K562 (cell line): ENCODE measurements around the gene DNAJB13. TPM values are rescaled to one million over a fixed set of nuclear protein-coding genes. Genes with fewer than 3 reads are reported as not detected.

Experiments
- ATF4 ChIP-seq: fragments of 450-650 bp; formaldehyde crosslinking; IDR thresholded peaks from 2 replicates; pipeline ENCODE4 v1.4.0; 2022; ENCODE audit warnings: mild to moderate bottlenecking, moderate library complexity
- ELF1 ChIP-seq: fragments of 200-800 bp; sonication (Bioruptor generic); IDR thresholded peaks from 2 replicates; pipeline ENCODE4 v1.6.1; 2016; ENCODE audit warnings: missing genetic modification characterization, missing compliant biosample characterization
- HLTF ChIP-seq: fragments of 450-650 bp; IDR thresholded peaks from 2 replicates; pipeline ENCODE4 v1.6.1; 2016
- MCM3 ChIP-seq: fragments of 450-650 bp; IDR thresholded peaks from 2 replicates; pipeline ENCODE4 v1.6.1; 2016
- MEIS2 ChIP-seq: fragments of 450-650 bp; IDR thresholded peaks from 2 replicates; pipeline ENCODE4 v1.6.1; 2014; ENCODE audit warnings: mild to moderate bottlenecking; ENCODE audit not compliant: partially characterized antibody
- MGA ChIP-seq: fragments of 450-650 bp; IDR thresholded peaks from 2 replicates; pipeline ENCODE4 v1.6.1; 2016; ENCODE audit warnings: mild to moderate bottlenecking, moderate library complexity
- MTA3 ChIP-seq: fragments of 450-650 bp; formaldehyde crosslinking; IDR thresholded peaks from 2 replicates; pipeline ENCODE4 v1.6.1; 2017; ENCODE audit warnings: mild to moderate bottlenecking, borderline replicate concordance
- POLR2A ChIP-seq: fragments of 450-650 bp; conservative IDR thresholded peaks from 2 replicates; pipeline ENCODE4 v1.6.1; 2016
- SMARCA4 ChIP-seq: fragments of 450-650 bp; IDR thresholded peaks from 2 replicates; pipeline ENCODE4 v1.6.1; 2016
- SP2 ChIP-seq: IDR thresholded peaks from 2 replicates; pipeline ENCODE4 v1.6.1; 2011; ENCODE audit warnings: mild to moderate bottlenecking, low read depth, low read length, moderate library complexity; ENCODE audit not compliant: poor library complexity, severe bottlenecking; ENCODE audit errors: extremely low read depth
- SRF ChIP-seq, 2 experiments: fragments of 250-450, 450-650 bp in 1 of 2; sonication (Bioruptor Pico) in 1 of 2; sonication (generic) in 1 of 2; formaldehyde crosslinking; IDR thresholded peaks; 2 replicates each; pipeline versions ENCODE4 v1.5.0 to v1.5.1; 2020 to 2022; ENCODE audit warnings: mild to moderate bottlenecking in 1 of 2, missing genetic modification reagents in 1 of 2
- ZNF263 ChIP-seq: sonication (generic); formaldehyde crosslinking; IDR thresholded peaks from 2 replicates; pipeline ENCODE4 v1.8.0; 2022; ENCODE audit warnings: mild to moderate bottlenecking, missing genetic modification reagents, borderline replicate concordance
- ZNF395 ChIP-seq: fragments of 200-800 bp; sonication (Bioruptor generic); IDR thresholded peaks from 2 replicates; pipeline ENCODE4 v1.6.1; 2017; ENCODE audit warnings: missing genetic modification characterization, missing compliant biosample characterization
- ZNF408 ChIP-seq: fragments of 250-450 bp; sonication (Bioruptor Pico); IDR thresholded peaks from 2 replicates; pipeline ENCODE4 v1.4.0; 2020; ENCODE audit warnings: low read depth, mild to moderate bottlenecking, moderate library complexity
- ZNF583 ChIP-seq: fragments of 250-450 bp; sonication (Bioruptor Pico); IDR thresholded peaks from 2 replicates; pipeline ENCODE4 v1.4.0; 2020
- polyA plus RNA-seq, 8 experiments: library from polyadenylated mRNA; depleted of rRNA in 4 of 8; stranded (reverse) in 5 of 8; unstranded in 3 of 8; fragments of >200 nt; fragmentation: Nextera tagmentation in 2 of 8; fragmentation: Illumina TruSeq in 1 of 8; extraction: Ambion mirVana in 2 of 8; extraction: Trizol in 1 of 8; gene quantifications; 2 replicates each; pipeline versions ENCODE4 v1.2.1 to v1.2.3, GENCODE V29; 2011 to 2014; ENCODE audit warnings: inconsistent platforms in 1 of 8, missing spikeins in 1 of 8
- total RNA-seq, 7 experiments: library from RNA; depleted of rRNA in 6 of 7; stranded (reverse); fragments of >200 nt in 6 of 7; fragmentation: Illumina TruSeq in 2 of 7; extraction: Trizol in 2 of 7; gene quantifications; 2 replicates each; pipeline versions ENCODE4 v1.2.1 to v1.2.3, GENCODE V29; 2011 to 2021; ENCODE audit warnings: low replicate concordance in 1 of 7

Gene DNAJB13
- total and polyA plus RNA-seq, 9 of the 15 experiments (the other 6 are each of a cell fraction or from before 2014, with no cell fraction given) = 0.14 TPM; not detected in 8

- TF ChIP-seq MGA (peak; percentile 98), MCM3 (no peak), SRF (CRISPR knock-in tag; IDR thresholded peaks at IDR 0.05) (peak; percentile 29 to 67; a peak in 3 of 4 replicates), ZNF583 (CRISPR knock-in tag) (peak; percentile 92), HLTF (peak; percentile 88), ZNF263 (CRISPR knock-in tag) (peak; percentile 22; the same call in 1 of the 2 replicates), ATF4 (CRISPR knock-in tag) (peak; percentile 19; the same call in 1 of the 2 replicates), MEIS2 (no peak), SP2 (peak; percentile 45), ZNF408 (no peak), ELF1 (tag) (0 out of 2 replicates have a peak, but pooled peaks have one; percentile 52), ZNF395 (CRISPR knock-in tag) (peak; percentile 94), POLR2A (peak; percentile 95), SMARCA4 (peak; percentile 56), MTA3 (peak; percentile 86; the same call in 1 of the 2 replicates)
Observed at GRCh38 chr11:73982990-73983740, 32.3 kb downstream of the DNAJB13 start (continued).
